A549 (cell line): ENCODE results near the gene TMED8. TPM values are rescaled to one million over a fixed set of nuclear protein-coding genes. Genes with fewer than 3 reads are reported as not detected.
A peak's percentile ranks its signal among the peaks of the same experiment; 100 is the strongest.

Experiments
- ATAC-seq, 2 experiments: fragments of 200-7000 bp in 1 of 2; fragments of >200 bp in 1 of 2; cut with Nextera tagmentation in 1 of 2; cut with Tn5 transposase in 1 of 2; 3 replicates each; pipeline versions ENCODE4 v1.8.0 to v1.9.1; 2018 to 2020; ENCODE audit warnings: mild to moderate bottlenecking in 1 of 2, moderate library complexity in 1 of 2
- CTCF ChIA-PET: fragments of 300-600 bp; sonication (Branson Sonifier 250); formaldehyde crosslinking; extraction: SDS; loops from one replicate; lab custom pipeline; 2021; ENCODE audit warnings: antibody characterized with exemption, inconsistent platforms; lab: Yijun Ruan, JAX
- POLR2A ChIA-PET: fragments of 350-600 bp; formaldehyde crosslinking; extraction: SDS; loops from one replicate; lab custom pipeline; 2021; ENCODE audit warnings: antibody characterized with exemption, inconsistent platforms; lab: Yijun Ruan, JAX
- DNase-seq, 2 experiments: peaks; one replicate each; pipeline versions ENCODE4 v3.0.0 to v3.0.0-alpha.2; 2011 to 2016; ENCODE audit warnings: low read depth in 1 of 2, low spot score in 1 of 2
- FAIRE-seq: peaks from 2 replicates; lab custom pipeline; 2011; peaks lifted over from hg19 to GRCh38; lab: Jason Lieb, UNC
- H3K27ac ChIP-seq, 2 experiments: fragments of >200 bp; sonication (Bioruptor Twin); formaldehyde crosslinking; 3 replicates each; pipeline ENCODE4 v1.5.1; 2016 to 2017
- H3K4me1 ChIP-seq: fragments of >200 bp; sonication (Bioruptor Twin); formaldehyde crosslinking; 3 replicates; pipeline ENCODE4 v1.6.1; 2016
- H3K4me2 ChIP-seq: fragments of >200 bp; sonication (Bioruptor Twin); formaldehyde crosslinking; 3 replicates; pipeline ENCODE4 v1.6.1; 2016
- H3K4me3 ChIP-seq: fragments of >200 bp; sonication (Bioruptor Twin); formaldehyde crosslinking; 3 replicates; pipeline ENCODE4 v1.5.1; 2016
- H3K9me3 ChIP-seq: fragments of >200 bp; sonication (Bioruptor Twin); formaldehyde crosslinking; 3 replicates; pipeline ENCODE4 v1.6.1; 2016
- BHLHE40 ChIP-seq: IDR thresholded peaks from 2 replicates; pipeline ENCODE4 v1.6.1; 2012; ENCODE audit warnings: low read depth, low read length, inconsistent platforms
- EHF ChIP-seq: fragments of 250-450 bp; sonication (Bioruptor Pico); IDR thresholded peaks from 2 replicates; pipeline ENCODE4 v1.5.0; 2020; ENCODE audit warnings: mild to moderate bottlenecking
- EP300 ChIP-seq, 2 experiments: fragments of >200 bp; sonication (Bioruptor Twin); formaldehyde crosslinking; IDR thresholded peaks; 2 replicates in 1 of 2; 3 replicates in 1 of 2; pipeline ENCODE4 v1.6.1; 2016 to 2017
- ESRRA ChIP-seq: fragments of 150-350 bp; IDR thresholded peaks from 2 replicates; pipeline ENCODE4 v1.6.1; 2014; ENCODE audit warnings: mild to moderate bottlenecking, low read length, borderline replicate concordance
- FOSB ChIP-seq: fragments of 250-450 bp; sonication (Bioruptor Pico); IDR thresholded peaks from 2 replicates; pipeline ENCODE4 v1.5.0; 2020; ENCODE audit warnings: mild to moderate bottlenecking, moderate library complexity
- FOSL2 ChIP-seq, 2 experiments: fragments of 450-650 bp in 1 of 2; fragments of >200 bp in 1 of 2; sonication (Bioruptor Twin) in 1 of 2; formaldehyde crosslinking; IDR thresholded peaks; 2 replicates each; pipeline versions ENCODE4 v1.5.0 to v1.6.1; 2016 to 2020; ENCODE audit warnings: mild to moderate bottlenecking in 1 of 2, moderate library complexity in 1 of 2
- HDAC2 ChIP-seq: fragments of 200-600 bp; sonication (generic); IDR thresholded peaks from 2 replicates; pipeline ENCODE4 v1.6.1; 2016
- HOXA7 ChIP-seq: fragments of 250-450 bp; sonication (Bioruptor Pico); IDR thresholded peaks from 2 replicates; pipeline ENCODE4 v1.5.0; 2020; ENCODE audit warnings: mild to moderate bottlenecking, moderate library complexity
- KDM1A ChIP-seq: fragments of 200-600 bp; sonication (generic); IDR thresholded peaks from 2 replicates; pipeline ENCODE4 v1.6.1; 2016; ENCODE audit warnings: low read depth, mild to moderate bottlenecking
- POLR2AphosphoS2 ChIP-seq: conservative IDR thresholded peaks from 2 replicates; pipeline ENCODE4 v1.6.1; 2012; ENCODE audit warnings: low read length, improper control_type of control experiment, inconsistent platforms
- RCOR1 ChIP-seq: fragments of 150-350 bp; IDR thresholded peaks from 2 replicates; pipeline ENCODE4 v1.6.1; 2014; ENCODE audit warnings: antibody characterized with exemption, low read length, low read depth
- RFX5 ChIP-seq: fragments of 450-650 bp; IDR thresholded peaks from 2 replicates; pipeline ENCODE4 v1.7.1; 2014; ENCODE audit warnings: antibody characterized with exemption, mild to moderate bottlenecking, moderate library complexity
- TFCP2L1 ChIP-seq: fragments of 250-450 bp; sonication (Bioruptor Pico); IDR thresholded peaks from 2 replicates; pipeline ENCODE4 v1.5.0; 2021; ENCODE audit warnings: mild to moderate bottlenecking
- TP53 ChIP-seq: fragments of 250-450 bp; sonication (Bioruptor Pico); IDR thresholded peaks from 2 replicates; pipeline ENCODE4 v1.5.0; 2021; ENCODE audit warnings: mild to moderate bottlenecking, moderate library complexity
- ZNF302 ChIP-seq: fragments of 250-450 bp; sonication (Bioruptor Pico); IDR thresholded peaks from 2 replicates; pipeline ENCODE4 v1.9.0; 2021; ENCODE audit warnings: inconsistent platforms, mild to moderate bottlenecking, moderate library complexity
- WGBS: methylation state at CpG from one replicate; pipeline ENCODE4 v1.1.6; 2017; ENCODE audit errors: missing lambda C conversion rate; 5-methylcytosine and 5-hydroxymethylcytosine counted together
- polyA plus RNA-seq, 4 experiments: library from polyadenylated mRNA; depleted of rRNA in 3 of 4; stranded (reverse); fragments of >200 nt; fragmentation: RNase III in 1 of 4; extraction: RNeasy Plus Mini Kit Qiagen cat#74134 plus additional on column Dnase treatment in 1 of 4; gene quantifications; 2 replicates in 3 of 4; 3 replicates in 1 of 4; pipeline ENCODE4 v1.2.3, GENCODE V29; 2011 to 2017
- TF ChIP-seq, protein P1 (sequence below): fragments of 250-450 bp; sonication (Bioruptor Pico); IDR thresholded peaks from 2 replicates; pipeline ENCODE4 v1.5.0; 2020; ENCODE audit warnings: low read depth, mild to moderate bottlenecking, moderate library complexity
- TF ChIP-seq, protein P2 (sequence below): fragments of 150-350 bp; IDR thresholded peaks from 2 replicates; pipeline ENCODE4 v1.6.1; 2014; ENCODE audit warnings: low read depth, mild to moderate bottlenecking, low read length

Gene TMED8
- polyA plus RNA-seq, 2 of the 4 experiments (the other 2 are of a cell fraction): 8.8 to 13.9 TPM

DNA sequence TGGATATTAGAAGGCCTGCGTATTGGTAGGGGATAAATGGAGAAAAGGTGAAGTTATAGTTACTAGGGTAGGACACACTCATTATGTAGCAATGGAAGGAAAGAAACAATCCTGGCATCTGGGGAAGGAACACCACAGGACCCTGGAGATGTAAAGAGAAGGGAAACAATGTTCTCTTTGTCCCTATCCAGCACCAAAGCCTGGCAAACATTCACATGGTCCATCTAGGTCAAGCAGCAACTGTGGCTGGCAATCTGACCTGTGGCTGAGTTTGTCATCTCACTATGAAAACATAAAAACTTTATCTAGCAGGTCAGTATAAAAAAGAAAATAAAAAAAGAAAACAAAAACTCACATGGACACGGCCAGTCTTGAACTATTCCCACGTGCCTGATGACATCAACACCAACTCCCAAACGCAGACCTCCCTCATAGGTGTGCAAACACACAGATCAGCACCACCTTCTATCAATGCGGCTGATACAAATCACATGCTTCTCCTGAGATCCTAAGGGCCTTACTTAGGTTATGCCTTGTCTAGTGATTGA is 58.8 kb downstream of the TMED8 start:
- POLR2A ChIA-PET: no interaction called here
- Histone ChIP-seq H3K4me2 (no peak overlapping the region), H3K27ac (no peak overlapping the region), H3K9me3 (no peaks in the 10 kb centered on the region), H3K4me3 (no peak overlapping the region), H3K4me1 (peaks cover 57% of the 10 kb centered on the region)
- DNase-seq: no peak
- ATAC-seq: no peak
- TF ChIP-seq KDM1A (no peak), ZNF302 (CRISPR knock-in tag) (no peak), BHLHE40 (no peak), FOSL2 (IDR thresholded peaks at IDR 0.05) (no peak), FOSL2 (CRISPR knock-in tag; IDR thresholded peaks at IDR 0.05) (no peak), TFCP2L1 (no peak)
- TF ChIP-seq, protein P1, sequence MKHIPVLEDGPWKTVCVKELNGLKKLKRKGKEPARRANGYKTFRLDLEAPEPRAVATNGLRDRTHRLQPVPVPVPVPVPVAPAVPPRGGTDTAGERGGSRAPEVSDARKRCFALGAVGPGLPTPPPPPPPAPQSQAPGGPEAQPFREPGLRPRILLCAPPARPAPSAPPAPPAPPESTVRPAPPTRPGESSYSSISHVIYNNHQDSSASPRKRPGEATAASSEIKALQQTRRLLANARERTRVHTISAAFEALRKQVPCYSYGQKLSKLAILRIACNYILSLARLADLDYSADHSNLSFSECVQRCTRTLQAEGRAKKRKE (CRISPR knock-in tag): no peak
- TF ChIP-seq, protein P2, sequence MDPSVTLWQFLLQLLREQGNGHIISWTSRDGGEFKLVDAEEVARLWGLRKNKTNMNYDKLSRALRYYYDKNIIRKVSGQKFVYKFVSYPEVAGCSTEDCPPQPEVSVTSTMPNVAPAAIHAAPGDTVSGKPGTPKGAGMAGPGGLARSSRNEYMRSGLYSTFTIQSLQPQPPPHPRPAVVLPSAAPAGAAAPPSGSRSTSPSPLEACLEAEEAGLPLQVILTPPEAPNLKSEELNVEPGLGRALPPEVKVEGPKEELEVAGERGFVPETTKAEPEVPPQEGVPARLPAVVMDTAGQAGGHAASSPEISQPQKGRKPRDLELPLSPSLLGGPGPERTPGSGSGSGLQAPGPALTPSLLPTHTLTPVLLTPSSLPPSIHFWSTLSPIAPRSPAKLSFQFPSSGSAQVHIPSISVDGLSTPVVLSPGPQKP: no peak
- CTCF ChIA-PET: interaction anchor here (1.4 to 11.3 kb wide), 3 partner anchors 18 to 26 kb away, joined by 3 to 622 read pairs (median 116); no protein-coding TSS in a partner anchor
- FAIRE-seq: no peak
- 87% methylated on average over 5 of the region's 5 CpGs for WGBS

DNA sequence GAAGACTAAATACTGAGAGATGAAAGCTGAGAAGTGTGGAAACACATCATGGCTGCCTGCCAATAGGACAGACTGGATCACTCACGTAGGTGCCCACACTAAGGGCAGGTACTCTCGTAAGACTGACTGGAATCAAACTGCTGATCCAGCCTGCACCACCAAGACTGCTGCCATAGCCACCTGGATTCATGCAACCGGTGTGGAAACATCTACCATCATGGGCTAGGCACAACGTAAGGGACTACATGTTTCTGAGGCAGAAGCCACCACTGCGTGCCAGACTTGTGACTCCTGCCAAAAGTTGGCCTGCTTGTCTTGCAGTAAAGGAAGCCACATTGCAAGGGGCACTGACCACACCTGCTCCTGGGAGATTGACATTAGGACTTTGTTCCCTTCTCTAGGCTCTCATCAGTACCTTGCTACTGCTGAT is 60.0 kb downstream of the TMED8 start:
- TF ChIP-seq ZNF302 (CRISPR knock-in tag): no peak
- no peak for TF ChIP-seq HOXA7
- CTCF ChIA-PET: interaction anchor here (0.6 to 11.3 kb wide), 19 partner anchors 9 to 448 kb away, joined by 3 to 622 read pairs (median 6); partner anchors contain the start of genes SAMD15, TMED8, TMEM63C and ZDHHC22
- DNase-seq (no peak), FAIRE-seq (no peak), ATAC-seq (no peak)
- H3K4me2 ChIP-seq: no peak overlapping the region
- 0 out of 6 replicates have a peak overlapping the region, but pooled peaks of 1 of the 2 experiments have one; percentile 20 for H3K27ac ChIP-seq
- H3K4me1 ChIP-seq: peaks cover 57% of the 10 kb centered on the region
- H3K9me3 ChIP-seq: no peaks in the 10 kb centered on the region
- no peak overlapping the region for H3K4me3 ChIP-seq
- WGBS: 76% methylated on average over 5 of the region's 5 CpGs
- POLR2A ChIA-PET: interaction anchor here (1.6 kb wide), 2 partner anchors 14 to 16 kb away, joined by 4 to 12 read pairs; no protein-coding TSS in a partner anchor

DNA sequence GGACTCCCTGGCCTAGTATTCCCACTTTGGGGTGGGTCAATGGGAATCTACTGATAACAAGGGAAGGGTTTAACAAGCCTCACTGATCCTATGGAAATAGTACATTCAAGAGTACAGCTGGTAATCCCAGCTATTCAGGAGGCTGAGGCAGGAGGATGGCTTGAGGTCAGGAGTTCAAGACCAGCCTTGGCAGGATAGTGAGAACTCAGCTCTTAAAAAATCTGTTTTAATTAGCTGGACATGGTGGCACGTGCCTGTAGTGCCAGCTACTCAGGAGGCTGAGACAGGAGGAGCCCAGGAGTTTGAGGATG is 60.7 kb downstream of the TMED8 start:
- TF ChIP-seq, protein P2: no peak
- TF ChIP-seq HOXA7 (no peak), POLR2AphosphoS2 (no peak), RCOR1 (no peak), KDM1A (no peak), FOSB (CRISPR knock-in tag) (no peak), RFX5 (no peak), EHF (CRISPR knock-in tag) (no peak), EP300 (IDR thresholded peaks at IDR 0.05) (no peak), TP53 (CRISPR knock-in tag) (no peak), ESRRA (no peak), HDAC2 (no peak)
- TF ChIP-seq, all 56 proteins: peak for 0
- FAIRE-seq: no peak
- DNase-seq: no peak
- no peak overlapping the region for H3K4me3 ChIP-seq
- no peaks in the 10 kb centered on the region for H3K9me3 ChIP-seq
- peaks cover 62% of the 10 kb centered on the region for H3K4me1 ChIP-seq
- no peak overlapping the region; the same call in 1 of the 3 replicates for H3K4me2 ChIP-seq
- ChIA-PET POLR2A (interaction anchor here (0.7 to 1.6 kb wide), 4 partner anchors 13 to 391 kb away, joined by 3 to 12 read pairs (median 5); no protein-coding TSS in a partner anchor), CTCF (interaction anchor here (0.7 to 11.3 kb wide), 44 partner anchors 10 to 447 kb away, joined by 3 to 622 read pairs (median 4); partner anchors contain the start of genes SAMD15, TMED8, TMEM63C and ZDHHC22)
- peak overlapping the region in 1 of 2 experiments; percentile 73; a peak in 1 of 6 replicates for H3K27ac ChIP-seq
- WGBS: 7% methylated on average over 1 of the region's 1 CpG
- ATAC-seq: no peak
